Measurements from ENCODE around the gene AP1G2. TPM values are rescaled to one million over a fixed set of nuclear protein-coding genes. Genes with fewer than 3 reads are reported as not detected.

The AP1G2 gene
- polyA plus RNA-seq, 2 of the 4 experiments (the other 2 are of a cell fraction) = 80.6 to 83.7 TPM

DNA sequence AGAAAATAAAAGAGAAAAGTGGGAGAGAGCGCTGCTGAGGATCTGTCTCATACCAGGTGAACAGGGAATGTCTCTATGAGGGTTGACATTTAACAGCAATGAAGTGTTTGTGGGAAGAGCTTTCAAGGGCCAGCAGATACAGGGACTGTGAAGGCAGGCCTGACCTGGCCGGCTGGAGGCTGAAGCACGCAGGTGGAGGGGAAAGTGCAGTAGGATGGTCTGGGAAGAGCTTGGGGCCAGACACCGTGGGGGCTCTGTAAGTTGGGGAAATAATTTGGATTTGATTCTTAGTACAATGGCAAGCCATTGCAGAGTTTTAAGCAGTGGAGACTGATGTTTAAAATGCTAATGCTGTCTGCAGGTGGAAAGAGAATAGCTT is 44.8 kb upstream of the AP1G2 start:
- H3K9me3 ChIP-seq = 0 out of 3 replicates have a peak, but pooled peaks cover 2% of the 10 kb centered on the region
- no peak overlapping the region for H3K4me3 ChIP-seq
- TF ChIP-seq RAD21 (conservative IDR thresholded peaks at IDR 0.05 in 1 of 2, IDR thresholded peaks at IDR 0.05 in 1 of 2) (no peak), GATA3 (IDR thresholded peaks at IDR 0.05; ENCODE audit: borderline replicate concordance) (no peak), NFE2L2 (conservative IDR thresholded peaks at IDR 0.05; ENCODE audit: low read length) (no peak), CBX8 (IDR thresholded peaks at IDR 0.05) (no peak), RNF2 (IDR thresholded peaks at IDR 0.05; ENCODE audit: borderline replicate concordance, low read depth) (no peak), CHD4 (IDR thresholded peaks at IDR 0.05; ENCODE audit: borderline replicate concordance) (no peak), ZC3H11A (IDR thresholded peaks at IDR 0.05) (no peak), ZSCAN20 (CRISPR knock-in tag; IDR thresholded peaks at IDR 0.05) (no peak), KDM5A (IDR thresholded peaks at IDR 0.05) (no peak), RCOR1 (IDR thresholded peaks at IDR 0.05; ENCODE audit: low read depth, low read length) (no peak), JUNB (IDR thresholded peaks at IDR 0.05) (no peak), FOSB (CRISPR knock-in tag; IDR thresholded peaks at IDR 0.05) (no peak), CBX2 (IDR thresholded peaks at IDR 0.05; ENCODE audit: borderline replicate concordance, low read depth) (no peak), HDAC2 (IDR thresholded peaks at IDR 0.05) (no peak), RARB (CRISPR knock-in tag; IDR thresholded peaks at IDR 0.05) (no peak), MYC (IDR thresholded peaks at IDR 0.05; ENCODE audit: borderline replicate concordance, low read length) (no peak), RFX5 (IDR thresholded peaks at IDR 0.05) (no peak)
- TF ChIP-seq, protein P1, sequence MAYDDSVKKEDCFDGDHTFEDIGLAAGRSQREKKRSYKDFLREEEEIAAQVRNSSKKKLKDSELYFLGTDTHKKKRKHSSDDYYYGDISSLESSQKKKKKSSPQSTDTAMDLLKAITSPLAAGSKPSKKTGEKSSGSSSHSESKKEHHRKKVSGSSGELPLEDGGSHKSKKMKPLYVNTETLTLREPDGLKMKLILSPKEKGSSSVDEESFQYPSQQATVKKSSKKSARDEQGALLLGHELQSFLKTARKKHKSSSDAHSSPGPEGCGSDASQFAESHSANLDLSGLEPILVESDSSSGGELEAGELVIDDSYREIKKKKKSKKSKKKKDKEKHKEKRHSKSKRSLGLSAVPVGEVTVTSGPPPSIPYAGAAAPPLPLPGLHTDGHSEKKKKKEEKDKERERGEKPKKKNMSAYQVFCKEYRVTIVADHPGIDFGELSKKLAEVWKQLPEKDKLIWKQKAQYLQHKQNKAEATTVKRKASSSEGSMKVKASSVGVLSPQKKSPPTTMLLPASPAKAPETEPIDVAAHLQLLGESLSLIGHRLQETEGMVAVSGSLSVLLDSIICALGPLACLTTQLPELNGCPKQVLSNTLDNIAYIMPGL (CRISPR knock-in tag; IDR thresholded peaks at IDR 0.05; ENCODE audit: borderline replicate concordance) = no peak
- TF ChIP-seq, protein P2, sequence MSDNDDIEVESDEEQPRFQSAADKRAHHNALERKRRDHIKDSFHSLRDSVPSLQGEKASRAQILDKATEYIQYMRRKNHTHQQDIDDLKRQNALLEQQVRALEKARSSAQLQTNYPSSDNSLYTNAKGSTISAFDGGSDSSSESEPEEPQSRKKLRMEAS (IDR thresholded peaks at IDR 0.05) = no peak
- WGBS (ENCODE audit: missing lambda C conversion rate) = 16% methylated on average over 4 of the region's 4 CpGs
- no peak overlapping the region for H3K27ac ChIP-seq
- FAIRE-seq = no peak
- no peak overlapping the region for H3K4me2 ChIP-seq
- peaks cover 11% of the 10 kb centered on the region; the same call in 2 of the 3 replicates for H3K4me1 ChIP-seq
- ChIA-PET POLR2A (no interaction called here), CTCF (interaction anchor here (0.8 to 3.5 kb wide), 6 partner anchors 10 to 342 kb away, joined by 3 to 23 read pairs (median 3); partner anchors contain the start of gene DHRS4)
- no peak for ATAC-seq
- DNase-seq (ENCODE audit: low read depth in 1 of 2, low spot score in 1 of 2) = no peak

DNA sequence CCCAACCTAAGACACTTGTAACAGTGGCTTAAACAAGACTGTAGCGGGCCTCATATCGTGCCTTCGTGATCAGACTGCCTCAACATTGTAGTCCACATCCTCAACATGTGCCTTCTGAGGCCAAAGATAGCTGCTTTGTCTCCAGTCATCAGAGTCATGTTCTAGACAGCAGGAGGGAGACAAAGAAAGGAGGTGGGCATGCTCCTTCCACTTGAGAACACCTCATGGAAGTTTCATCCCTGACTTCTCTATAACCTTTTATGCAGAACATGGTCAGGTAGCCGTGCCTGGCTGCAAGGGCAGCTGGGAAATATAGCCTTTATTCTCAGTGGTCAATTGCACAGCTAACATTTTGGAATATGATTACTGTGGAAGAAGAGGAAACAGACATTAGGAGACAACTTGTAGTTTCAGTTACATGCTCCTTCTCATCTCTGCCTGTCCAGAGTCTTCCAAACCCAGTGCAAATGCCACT is 43.3 kb upstream of the AP1G2 start:
- ChIA-PET CTCF (interaction anchor here (1.1 to 2.0 kb wide), 3 partner anchors 21 to 116 kb away, joined by 3 to 11 read pairs (median 4); no protein-coding TSS in a partner anchor), POLR2A (no interaction called here)
- no peak overlapping the region for H3K27ac ChIP-seq
- WGBS (ENCODE audit: missing lambda C conversion rate) = 2% methylated on average over 4 of the region's 4 CpGs
- H3K9me3 ChIP-seq = 0 out of 3 replicates have a peak, but pooled peaks cover 2% of the 10 kb centered on the region
- H3K4me1 ChIP-seq = peaks cover 11% of the 10 kb centered on the region; the same call in 2 of the 3 replicates
- no peak for ATAC-seq
- no peak for DNase-seq (ENCODE audit: low read depth in 1 of 2, low spot score in 1 of 2)
- no peak for TF ChIP-seq CBX8 (IDR thresholded peaks at IDR 0.05)
- TF ChIP-seq, protein P3, sequence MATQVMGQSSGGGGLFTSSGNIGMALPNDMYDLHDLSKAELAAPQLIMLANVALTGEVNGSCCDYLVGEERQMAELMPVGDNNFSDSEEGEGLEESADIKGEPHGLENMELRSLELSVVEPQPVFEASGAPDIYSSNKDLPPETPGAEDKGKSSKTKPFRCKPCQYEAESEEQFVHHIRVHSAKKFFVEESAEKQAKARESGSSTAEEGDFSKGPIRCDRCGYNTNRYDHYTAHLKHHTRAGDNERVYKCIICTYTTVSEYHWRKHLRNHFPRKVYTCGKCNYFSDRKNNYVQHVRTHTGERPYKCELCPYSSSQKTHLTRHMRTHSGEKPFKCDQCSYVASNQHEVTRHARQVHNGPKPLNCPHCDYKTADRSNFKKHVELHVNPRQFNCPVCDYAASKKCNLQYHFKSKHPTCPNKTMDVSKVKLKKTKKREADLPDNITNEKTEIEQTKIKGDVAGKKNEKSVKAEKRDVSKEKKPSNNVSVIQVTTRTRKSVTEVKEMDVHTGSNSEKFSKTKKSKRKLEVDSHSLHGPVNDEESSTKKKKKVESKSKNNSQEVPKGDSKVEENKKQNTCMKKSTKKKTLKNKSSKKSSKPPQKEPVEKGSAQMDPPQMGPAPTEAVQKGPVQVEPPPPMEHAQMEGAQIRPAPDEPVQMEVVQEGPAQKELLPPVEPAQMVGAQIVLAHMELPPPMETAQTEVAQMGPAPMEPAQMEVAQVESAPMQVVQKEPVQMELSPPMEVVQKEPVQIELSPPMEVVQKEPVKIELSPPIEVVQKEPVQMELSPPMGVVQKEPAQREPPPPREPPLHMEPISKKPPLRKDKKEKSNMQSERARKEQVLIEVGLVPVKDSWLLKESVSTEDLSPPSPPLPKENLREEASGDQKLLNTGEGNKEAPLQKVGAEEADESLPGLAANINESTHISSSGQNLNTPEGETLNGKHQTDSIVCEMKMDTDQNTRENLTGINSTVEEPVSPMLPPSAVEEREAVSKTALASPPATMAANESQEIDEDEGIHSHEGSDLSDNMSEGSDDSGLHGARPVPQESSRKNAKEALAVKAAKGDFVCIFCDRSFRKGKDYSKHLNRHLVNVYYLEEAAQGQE (IDR thresholded peaks at IDR 0.05) = no peak
- TF ChIP-seq MYC (IDR thresholded peaks at IDR 0.05; ENCODE audit: borderline replicate concordance, low read length) = no peak
- no peak overlapping the region for H3K4me3 ChIP-seq
- FAIRE-seq = no peak
- no peak overlapping the region for H3K4me2 ChIP-seq

Measured in A549 (cell line).